HG03045 (cell line): ENCODE results near the gene NDUFA3.

Experiments
- ATAC-seq: cut with Tn5 transposase; IDR thresholded peaks from one replicate; pipeline ENCODE4 v1.9.1; 2021; ENCODE audit warnings: mild to moderate bottlenecking, moderate library complexity; ENCODE audit not compliant: unreplicated experiment

NDUFA3 gene

DNA sequence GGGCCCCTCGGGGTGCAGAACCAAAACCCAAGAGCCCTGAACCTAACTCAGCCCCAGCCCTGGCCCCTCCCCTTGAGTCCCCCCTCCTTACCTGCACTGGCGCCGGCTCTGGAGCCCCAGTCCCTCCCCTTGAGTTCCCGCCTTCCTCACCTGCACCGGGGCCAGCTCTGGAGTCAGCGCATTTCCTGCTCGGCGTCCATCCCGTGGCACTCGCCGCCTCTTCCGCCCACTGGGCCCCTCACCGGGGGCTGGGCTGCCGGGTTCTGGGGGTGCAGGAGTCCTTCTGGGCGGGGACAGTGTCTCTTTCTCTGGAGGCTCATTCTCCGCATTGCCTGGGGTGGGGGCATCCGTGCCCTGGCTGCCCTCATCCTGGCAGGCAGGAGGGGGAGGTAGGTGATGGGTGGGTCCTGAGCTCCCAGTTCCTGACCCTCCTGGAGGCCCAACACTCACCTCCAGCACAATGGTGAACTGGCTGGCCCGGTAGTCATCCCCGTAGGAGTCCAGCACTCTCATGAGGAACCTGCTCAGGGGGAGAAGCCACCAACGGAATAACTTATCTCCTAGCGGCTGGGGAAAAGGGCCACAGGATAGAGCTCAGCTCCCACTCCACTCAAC, 5.3 kb downstream of the NDUFA3 start:
- no peak for ATAC-seq

DNA sequence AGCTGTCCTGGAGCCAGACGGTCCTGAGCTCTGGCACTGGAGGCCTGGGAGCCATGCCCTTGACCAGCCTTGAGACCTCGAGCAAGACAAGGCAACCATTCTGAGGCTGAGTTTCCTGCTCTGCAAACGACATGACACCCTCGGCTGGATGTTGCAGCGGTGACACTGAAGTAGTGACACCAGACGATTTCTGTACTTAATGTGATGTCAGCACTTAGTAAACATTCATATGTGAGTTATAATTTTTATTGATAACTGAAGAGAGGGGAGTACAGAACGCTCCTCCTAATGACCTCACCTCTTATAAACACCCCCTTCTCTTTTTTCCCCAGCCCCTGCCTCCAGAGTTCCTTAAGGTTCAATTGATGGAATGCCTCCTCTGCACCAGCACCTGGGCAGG, 5.8 kb downstream of the NDUFA3 start:
- no peak for ATAC-seq

DNA sequence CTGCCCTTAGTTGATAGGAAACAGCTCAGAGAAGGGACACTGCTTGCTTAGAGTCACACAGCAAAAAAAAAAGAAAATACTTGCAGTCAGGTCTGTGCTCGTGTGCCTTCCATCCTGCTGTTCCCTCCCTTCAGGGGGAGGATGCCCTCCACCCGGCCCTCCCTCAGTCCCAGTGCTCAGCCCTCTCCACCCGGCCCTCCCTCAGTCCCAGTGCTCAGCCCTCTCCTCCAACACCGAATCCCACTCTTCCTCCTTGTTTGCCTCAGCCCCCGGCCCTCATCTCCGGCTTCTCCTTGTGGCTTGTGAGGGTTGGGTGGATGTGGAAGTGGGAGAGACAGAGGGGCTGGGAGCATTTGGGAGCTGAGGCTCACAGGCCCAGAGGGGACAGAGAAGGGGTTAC, 7.0 kb downstream of the NDUFA3 start:
- ATAC-seq: no peak

DNA sequence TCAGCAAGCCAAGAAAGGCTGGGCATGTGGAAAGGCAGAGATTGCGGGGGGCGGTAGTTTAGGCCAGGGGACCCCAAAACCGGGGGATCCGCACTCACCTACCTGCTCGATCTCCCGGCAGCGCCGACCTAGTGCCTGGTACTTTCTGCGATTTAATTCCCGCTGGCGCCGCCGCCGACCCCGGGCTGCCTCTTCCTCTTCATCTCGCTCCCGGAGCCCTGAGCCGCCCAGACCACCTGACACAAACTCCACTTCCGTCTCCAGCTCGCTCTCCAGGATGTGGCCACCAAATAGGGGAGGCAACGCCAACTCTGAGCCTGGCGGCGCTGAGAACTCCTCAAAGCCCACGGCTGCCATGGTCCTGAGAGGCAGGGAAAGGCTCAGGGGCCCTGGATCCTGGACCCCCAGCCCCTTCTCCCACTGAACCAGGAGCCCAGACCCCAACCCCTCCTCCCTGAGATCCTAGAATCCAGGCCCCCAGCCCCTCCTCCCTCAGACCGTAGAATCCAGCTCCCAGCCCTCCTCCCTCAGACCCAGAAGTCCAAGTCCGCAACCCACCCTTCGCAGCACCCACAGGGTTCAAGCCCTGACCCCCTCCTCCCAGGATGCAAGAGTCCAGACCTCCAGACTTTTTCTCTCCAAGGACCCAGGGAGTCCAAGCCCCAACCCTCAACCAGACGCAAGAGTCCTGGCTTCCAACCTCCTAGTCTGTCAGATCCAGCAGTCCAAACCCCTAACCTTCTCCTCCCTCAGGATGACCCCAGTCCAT, 11.9 kb downstream of the NDUFA3 start:
- ATAC-seq: no peak

DNA sequence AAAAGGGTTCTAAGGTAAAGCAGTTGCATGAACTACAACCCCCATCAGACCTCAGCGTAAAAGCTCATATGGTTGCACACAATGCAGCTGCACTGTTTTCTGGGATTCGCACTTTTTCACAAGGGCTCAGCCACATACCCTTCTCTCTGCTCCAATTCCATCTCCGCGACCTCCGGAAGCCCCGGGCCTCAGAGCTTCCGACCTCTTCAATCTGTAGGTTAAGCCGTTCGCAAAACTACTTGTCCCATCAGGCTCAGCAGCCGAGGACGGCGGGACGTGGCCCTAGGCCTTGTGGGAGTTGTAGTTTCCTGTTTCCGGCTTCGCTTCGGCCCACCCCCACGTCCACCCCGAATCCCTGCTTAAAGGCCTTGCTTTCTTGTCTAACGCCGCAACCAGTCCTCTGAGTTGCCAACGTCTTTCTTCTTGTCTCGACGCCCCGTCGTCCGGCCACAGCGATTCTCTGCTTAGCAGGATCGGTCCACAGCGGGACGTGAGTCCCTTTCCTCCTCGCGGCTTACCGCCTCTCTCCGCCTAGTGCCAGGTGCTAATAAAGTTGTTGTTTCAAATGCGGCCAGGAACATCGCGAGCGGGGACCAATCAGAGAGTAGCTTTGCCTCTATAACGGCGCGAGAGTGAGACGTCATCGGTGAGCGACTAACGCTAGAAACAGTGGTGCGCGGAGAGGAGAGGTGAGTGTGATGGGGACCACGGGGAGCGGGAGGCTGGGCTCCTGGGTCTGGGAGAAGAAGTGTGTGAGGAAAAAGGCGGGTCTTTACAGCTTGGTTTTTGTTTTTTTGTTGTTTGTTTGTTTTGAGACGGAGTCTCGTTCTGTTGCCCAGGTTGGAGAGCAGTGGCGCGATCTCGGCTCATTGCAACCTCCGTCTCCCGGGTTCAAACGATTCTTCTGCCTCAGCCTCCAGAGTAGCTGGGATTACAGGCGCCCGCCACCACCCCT, 12.7 kb downstream of the NDUFA3 start, which contains the start of the genes PRPF31 and TFPT:
Gene PRPF31 (plus strand): TSS at position 646 of the 955 bp plus-strand sequence. CDS start 2,525 bp downstream, outside the sequence.
Gene TFPT (minus strand): TSS at position 549 of the 955 bp plus-strand sequence. CDS start 388 bp downstream, at position 161.
- peak; percentile 72 for ATAC-seq

DNA sequence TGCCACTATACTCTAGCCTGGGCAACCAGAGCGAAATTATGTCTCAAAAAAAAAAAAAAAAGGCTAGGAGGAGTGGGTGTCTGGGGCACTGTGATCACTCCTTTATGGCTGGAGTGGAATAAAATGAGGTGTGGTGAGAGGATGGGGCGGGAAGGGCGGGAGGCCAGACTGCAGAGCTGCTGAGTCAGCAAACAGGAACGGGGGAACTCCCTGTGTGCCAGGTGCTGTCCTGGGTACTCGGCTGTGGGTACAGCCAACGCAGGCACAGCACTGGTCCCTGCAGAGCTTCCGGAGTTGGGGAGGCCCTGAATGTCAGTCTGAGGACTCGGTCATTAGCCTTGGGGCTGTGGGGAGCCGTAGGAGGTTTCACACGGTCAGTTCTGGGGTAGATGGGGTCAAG, 18.6 kb downstream of the NDUFA3 start:
- no peak for ATAC-seq

DNA sequence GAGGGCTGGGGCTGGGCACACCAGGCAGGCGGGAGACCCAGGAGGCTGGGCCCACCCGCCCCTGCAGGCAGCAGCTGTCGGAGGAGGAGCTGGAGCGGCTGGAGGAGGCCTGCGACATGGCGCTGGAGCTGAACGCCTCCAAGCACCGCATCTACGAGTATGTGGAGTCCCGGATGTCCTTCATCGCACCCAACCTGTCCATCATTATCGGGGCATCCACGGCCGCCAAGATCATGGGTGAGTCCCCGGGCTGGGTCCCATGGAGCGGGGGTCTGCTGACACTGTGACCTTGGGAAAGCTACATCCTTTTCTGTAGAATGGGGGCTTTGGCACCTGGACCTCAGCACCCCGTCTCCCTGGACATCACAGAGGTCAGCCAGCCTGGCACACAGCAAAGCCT, 21.0 kb downstream of the NDUFA3 start:
- no peak for ATAC-seq

DNA sequence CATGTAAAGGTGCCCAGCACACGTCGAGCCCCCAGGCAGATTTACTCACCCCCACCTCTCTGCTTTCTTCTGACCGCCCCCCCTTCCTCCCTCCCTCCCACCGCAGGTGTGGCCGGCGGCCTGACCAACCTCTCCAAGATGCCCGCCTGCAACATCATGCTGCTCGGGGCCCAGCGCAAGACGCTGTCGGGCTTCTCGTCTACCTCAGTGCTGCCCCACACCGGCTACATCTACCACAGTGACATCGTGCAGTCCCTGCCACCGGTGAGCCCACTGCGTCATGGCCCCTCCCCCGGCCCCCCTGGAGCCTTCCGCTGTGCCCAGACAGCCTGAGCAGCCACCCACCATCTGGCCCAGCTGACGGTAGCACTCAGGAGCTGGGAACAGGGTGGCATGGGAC, 21.7 kb downstream of the NDUFA3 start:
- ATAC-seq: no peak

DNA sequence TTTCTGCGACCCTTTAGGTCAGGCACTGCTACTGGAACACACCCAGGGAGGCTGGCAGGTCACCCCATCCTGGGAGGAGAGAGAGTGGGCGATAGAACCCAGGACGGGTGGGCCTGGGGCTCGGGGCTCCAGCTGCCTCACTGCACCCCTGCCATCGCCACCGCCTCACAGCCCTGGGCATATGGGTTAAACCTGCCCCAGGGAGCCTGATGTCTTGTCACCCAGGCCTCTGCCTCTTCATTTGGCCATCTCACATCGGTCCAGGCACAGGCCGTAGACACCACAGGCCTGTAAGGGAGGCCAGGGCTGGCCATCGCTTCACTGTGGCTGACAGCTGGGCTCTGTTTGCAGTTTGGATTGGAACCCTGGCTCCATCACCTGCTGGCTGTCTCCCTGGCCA, 23.1 kb downstream of the NDUFA3 start:
- no peak for ATAC-seq

DNA sequence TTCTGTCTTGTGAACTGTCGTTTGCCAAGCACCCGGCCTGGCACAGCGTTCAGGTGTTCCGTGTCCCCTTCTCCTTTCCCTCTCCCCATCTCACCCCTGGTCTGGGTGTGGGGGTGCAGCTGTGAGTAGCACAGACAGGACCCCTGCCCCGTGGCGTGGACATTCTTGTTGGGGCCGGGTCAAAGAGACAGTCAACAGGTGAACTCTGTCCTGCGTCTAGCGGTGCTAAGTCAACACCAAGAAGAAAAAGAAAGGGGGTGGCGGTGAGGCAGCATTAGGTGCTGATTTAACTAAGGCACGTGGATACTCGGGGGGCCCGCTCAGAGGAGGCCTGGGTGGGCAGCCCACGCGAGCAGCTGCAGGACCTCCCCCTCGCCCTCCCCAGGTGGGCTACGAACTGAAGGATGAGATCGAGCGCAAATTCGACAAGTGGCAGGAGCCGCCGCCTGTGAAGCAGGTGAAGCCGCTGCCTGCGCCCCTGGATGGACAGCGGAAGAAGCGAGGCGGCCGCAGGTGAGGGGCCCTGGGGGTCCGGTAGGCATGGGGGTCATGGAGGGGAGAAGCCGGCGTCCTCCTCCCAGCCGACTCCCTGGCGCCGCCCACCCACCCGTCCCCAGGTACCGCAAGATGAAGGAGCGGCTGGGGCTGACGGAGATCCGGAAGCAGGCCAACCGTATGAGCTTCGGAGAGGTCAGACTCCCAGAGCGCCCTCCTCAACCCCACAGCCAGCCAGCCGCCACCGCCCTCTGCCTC, 25.2 kb downstream of the NDUFA3 start:
- no peak for ATAC-seq

DNA sequence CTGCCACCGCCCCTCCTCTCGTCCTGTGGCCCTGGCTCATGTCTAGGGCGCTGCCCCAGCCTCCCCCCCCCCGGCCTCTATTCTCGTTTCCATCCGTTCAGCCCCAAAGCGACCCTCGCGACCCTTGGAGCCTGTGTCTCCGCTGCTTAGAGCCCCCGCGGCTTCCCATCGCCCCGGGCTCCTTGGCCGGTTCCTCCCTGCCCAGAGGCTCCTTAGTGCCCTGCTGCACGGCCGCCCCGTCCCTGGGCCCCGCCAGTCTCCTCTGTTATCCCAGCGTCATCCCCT, 25.7 kb downstream of the NDUFA3 start:
- no peak for ATAC-seq

DNA sequence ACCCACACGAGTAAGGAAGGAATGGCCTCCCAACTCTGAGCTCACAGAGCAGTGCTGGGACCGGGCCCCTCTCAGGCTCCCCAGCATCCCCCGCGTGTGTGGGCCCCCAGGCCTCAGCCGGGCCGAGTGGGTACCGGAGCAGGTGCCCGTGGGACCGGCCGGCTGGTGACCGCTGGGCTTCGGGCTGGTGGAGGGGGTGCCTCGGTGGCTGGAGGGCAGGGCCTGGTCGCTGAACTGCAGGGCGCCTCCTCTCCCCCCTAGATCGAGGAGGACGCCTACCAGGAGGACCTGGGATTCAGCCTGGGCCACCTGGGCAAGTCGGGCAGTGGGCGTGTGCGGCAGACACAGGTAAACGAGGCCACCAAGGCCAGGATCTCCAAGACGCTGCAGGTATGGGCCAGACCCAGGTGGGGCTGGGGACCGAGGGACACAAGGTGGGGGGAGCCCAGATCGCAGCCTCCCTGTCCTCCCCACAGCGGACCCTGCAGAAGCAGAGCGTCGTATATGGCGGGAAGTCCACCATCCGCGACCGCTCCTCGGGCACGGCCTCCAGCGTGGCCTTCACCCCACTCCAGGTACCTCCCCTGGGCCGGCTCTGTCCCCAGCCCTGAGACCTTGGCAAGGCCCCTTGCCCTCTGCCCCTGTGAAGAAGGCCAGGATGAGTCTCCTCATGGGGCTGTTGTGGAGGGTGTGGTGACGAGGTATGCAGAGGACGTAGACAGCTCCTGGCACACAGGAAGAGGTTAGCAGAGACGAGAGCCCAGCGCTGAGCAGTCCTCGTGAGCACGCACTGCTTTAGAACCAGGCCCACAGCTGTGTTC, 26.4 kb downstream of the NDUFA3 start:
- no peak for ATAC-seq

DNA sequence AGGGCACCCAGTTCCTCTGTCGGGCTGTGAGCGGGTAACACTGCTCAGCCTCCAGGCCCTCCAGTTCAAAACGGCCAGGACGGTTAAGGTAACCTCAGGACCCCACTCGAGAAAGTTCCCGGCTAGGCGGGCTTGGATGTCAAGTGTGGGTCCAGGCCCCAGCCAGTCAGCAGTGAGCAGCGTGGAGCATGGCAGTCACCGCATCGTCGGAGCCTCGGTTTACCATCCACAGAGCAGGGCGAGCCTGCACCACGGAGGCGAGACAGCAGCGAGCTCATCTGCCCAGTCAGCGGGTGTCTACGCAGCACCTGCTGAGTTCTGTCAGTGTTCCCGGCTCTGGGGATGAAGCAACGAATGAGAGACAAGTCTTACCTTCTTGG, 27.0 kb downstream of the NDUFA3 start:
- ATAC-seq: no peak

DNA sequence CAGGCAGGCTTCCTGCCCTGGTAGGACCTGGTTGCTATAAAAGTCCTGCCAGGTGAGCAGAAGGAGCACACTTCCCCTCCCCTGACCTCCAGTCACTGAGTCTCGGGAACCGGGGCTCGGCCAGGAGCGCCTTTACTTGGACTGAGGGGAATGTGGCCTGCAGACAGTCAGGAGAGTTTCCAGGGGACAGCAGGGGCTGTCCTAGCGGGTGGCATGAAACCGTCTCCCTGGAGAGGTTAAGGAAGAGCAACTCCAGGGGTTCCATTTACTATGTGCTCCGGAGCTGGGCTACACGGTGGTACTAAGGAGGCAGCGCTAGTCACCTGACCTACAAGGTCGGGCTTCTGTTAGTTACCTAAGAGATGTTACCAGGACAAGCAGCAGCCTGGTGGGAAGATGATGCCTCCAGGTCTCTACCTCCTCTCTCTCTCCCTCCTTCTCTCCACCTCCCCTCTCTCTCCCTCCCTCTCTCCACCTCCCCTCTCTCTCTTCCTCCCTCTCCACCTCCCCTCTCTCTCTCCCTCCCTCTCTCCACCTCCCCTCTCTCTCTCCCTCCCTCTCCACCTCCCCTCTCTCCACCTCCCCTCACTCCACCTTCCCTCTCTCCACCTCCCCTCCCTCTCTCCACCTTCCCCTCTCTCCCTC, 30.8 kb downstream of the NDUFA3 start:
- ATAC-seq: no peak

DNA sequence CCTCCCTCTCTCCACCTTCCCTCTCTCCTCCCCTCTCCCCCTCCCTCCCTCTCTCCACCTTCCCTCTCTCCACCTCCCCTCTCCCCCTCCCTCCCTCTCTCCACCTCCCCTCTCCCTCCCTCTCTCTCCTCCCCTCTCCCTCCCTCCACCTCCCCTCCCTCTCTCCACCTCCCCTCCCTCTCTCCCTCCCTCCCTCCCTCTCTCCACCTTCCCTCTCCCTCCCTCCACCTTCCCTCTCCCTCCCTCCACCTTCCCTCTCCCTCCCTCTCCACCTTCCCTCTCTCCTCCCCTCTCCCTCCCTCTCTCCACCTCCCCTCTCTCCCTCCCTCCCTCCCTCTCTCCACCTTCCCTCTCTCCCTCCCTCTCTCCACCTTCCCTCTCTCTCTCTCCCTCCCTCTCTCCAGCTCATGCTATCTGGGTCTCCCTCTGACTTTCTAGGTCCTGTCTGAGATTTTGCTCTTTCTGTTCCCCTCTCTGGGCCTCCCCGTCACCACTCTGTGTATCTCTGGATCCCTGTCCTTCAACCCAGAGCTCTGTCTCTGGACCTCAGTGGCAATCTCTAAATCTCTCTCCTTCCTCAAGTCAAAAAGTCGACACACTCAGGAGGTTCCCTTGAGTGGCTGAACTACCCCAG, 31.4 kb downstream of the NDUFA3 start:
- ATAC-seq: no peak

DNA sequence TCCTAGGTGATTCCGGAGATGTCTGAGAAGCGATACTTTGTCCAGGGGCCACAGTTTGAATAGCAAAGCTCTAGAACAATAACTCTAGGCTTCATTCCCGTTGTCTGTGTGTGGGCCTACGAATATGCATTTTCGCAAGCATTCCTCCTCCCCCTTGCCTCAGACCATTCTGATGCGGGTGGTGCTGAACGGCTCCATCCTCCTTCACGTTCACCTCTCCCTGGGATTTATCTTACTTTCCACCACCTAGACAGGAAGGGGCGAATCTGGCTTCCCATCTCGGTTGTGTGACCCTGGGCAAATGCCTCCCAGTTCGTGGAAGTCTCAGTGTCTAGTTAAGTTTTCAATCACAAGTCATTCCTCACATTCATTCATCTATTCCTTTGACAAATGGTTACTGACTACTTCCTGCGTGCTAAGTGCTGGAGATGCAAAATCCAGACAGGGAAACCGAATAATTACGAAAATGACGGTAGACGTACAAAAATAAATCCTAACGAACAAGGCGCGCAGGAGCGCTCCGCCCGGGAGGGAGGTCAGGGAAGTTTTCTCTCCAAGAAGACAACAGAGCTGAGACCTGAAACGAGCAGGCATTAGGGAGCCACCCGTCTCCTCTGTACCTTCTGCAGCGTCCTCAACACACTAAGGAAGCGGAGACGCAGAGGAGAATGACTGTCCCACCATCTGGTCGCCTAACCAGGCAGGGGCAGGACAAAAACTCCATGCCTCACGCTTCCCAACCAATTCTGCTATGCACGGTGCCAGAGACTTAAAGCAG, 33.6 kb downstream of the NDUFA3 start:
- ATAC-seq: no peak

DNA sequence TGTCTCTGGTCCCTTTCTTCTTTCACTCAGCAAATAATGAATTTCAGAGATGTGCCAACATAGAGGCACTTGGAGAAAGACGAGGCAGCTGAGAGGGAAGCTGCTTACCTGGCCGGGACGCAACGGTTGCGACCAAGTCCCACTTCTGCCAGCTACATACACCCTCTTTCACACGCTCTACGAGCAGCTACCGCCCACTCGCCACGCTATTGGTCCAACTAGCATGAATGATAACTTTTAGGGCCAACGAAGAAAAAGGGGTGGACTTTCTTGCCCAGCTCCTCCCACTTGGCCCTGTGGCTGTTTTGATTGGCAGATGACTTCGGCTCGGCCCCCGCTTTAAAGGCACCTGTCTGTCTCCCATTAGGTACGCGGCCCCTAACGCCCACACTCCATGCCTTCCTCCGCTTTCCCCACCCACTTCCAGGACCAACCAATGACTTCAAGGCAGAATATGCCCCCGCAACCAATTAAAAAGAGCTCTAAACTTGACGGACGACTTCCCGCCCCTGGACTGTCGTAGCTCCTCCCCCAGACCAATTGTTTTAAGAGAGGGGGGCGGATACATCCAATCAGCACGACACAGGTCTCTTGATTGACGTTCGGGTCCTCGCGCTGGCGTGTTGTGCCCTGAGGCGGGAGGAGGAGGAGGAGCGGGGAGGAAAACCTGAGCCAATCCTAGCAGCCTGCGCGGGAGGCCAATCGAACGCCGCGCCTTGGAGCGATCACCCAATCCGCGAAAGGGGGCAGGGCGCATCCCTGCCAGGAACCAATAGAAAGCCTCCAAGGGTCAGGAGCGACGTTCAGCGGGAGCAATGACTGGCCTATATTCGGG, 34.4 kb downstream of the NDUFA3 start:
- ATAC-seq: peak; percentile 80
